GM18520 (cell line): ENCODE results near the gene C2orf92.
"Not testable (repeated sequence)": the region's sequence is repeated elsewhere in the genome, so short reads cannot be mapped to it uniquely, and the experiment has no call there.

Experiments used
- ATAC-seq: cut with Tn5 transposase; IDR thresholded peaks from one replicate; pipeline ENCODE4 v1.9.1; 2021; ENCODE audit not compliant: unreplicated experiment

The C2orf92 gene

DNA sequence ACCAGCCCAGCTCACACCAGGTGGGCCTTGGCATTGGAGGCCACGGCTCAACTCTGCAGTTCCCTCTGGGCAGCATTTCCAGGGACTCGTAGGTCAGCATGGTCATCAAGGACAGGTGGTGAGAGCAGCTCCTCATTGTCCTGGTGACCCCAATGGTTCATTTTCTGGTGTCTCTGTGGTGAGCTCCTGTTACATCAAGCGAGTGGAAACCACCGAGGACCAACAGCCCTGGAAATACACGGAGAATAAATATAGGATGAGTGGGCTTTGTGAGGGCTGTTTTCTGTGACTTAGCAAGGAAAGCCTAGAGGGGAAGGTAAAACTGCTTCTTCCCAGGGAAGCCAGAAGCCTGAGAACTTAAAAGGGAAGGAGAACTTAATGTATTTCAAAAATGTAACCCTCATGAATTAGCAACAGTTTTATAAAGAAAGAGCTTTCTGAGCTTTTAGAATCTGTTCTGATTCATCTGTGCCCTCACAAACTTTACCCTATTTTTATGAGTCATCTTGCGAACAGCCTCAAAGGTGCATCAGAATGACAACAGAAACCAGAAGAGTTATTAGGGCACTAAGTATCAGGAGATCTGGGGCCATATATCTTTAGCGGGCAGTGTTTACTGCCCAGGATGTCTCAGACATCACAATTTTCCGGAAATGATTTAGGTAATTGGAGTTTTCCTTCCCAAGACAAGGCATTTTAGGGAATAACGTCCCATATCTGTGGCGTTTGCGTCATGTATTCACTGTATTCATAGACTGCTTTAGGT lies 18.7 kb downstream of the C2orf92 start:
- ATAC-seq: peak; percentile 80

DNA sequence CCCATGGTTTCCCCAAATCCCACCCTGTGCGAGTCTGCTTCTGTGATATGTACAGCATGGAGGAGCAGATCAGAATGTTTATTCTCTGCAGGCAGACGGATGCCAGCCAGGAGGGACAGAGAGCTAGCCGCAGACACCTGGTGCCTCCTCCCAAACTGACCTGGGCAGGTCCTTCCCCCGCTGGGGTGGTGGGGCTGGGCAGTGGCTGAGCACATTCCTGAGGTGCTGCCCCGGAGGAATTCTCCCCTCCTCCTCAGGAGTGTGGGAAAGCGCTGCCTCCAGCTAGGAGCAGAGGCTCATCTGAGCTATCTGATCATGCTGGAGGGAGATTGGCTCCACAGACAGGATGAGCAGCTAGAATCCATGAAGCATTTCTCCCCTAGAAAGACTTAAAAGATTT lies 21.7 kb downstream of the C2orf92 start:
- ATAC-seq: no peak

DNA sequence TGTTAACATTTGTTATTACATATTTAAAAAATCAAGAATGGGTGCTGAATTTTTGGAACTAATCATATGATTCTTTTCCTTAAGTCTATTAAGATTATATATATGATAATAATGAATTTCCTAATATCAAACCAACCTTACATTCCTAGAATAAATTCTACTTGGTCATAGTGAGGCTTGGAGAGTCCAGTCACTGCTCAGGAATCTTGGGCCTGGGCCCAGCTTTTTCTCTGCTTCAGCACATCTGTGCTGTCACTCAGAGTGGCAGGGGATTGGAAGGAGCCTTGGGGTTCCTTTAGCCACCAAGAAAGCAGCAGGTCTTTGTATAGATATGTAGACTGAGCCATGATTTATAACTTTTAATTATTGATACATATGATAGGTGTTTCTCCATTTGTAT lies 24.0 kb downstream of the C2orf92 start:
- no peak for ATAC-seq

DNA sequence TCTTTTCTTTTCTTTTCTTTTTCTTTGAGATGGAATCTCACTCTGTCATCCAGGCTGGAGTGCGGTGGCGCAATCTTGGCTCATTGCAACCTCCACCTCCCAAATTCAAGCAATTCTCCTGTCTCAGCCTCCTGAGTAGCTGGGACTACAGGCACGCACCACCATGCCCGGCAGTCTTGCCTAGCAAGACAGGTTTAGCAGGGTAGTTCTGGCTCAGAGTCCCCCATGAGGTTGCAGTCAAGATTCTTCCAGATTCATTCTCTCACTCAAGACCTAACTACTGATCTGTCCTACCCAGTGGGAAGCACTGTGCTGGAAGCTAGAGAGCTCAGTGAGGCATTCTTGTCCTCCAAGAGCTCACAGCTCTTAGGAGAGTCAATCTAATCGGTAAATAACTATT lies 26.2 kb downstream of the C2orf92 start:
- ATAC-seq: no peak

DNA sequence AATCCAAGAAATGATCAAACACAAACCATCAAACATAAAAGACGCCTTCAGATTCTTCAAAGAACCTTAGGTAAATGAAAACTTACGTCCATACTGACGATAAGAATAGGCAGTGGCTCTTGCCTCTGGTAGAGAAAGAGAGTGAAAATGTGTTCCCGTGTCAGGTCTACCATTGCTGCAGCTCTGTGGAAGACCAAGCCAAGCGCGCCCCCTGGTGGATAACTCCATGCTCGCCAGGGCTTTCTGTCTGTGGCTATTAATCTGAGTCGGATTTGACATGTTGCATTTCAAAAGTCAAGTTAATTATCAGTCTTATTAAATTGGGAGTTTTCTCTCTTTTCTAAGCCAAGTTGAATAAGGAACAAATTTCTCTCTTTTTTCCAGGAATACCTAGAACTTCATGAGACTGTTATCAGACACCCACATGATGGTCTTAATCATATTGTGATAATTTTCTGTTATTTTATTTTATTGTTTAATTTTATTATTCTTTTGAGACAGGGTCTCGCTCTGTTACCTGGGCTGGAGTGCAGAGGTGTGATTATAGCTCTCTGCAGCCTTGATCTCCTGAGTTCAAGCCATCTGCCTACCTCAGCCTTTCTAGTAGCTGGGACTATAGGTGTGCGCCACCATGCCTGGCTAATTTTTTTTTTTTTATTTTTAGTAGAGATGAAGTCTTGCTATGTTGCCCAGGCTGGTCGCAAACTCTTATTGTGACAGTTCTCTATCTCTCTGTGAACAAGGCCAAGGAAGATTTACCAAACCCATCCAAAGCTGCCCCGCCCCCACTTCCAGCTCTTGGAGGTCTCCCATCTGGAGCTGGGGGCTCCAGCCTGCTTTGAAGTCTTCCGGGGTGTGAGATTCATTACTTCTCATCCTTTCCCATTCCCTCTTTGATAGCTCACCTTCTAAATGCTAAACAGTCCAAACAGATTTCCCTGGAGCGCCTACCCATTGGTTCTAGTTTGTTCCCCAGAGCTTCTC lies 28.0 kb downstream of the C2orf92 start:
- peak; percentile 60 for ATAC-seq

DNA sequence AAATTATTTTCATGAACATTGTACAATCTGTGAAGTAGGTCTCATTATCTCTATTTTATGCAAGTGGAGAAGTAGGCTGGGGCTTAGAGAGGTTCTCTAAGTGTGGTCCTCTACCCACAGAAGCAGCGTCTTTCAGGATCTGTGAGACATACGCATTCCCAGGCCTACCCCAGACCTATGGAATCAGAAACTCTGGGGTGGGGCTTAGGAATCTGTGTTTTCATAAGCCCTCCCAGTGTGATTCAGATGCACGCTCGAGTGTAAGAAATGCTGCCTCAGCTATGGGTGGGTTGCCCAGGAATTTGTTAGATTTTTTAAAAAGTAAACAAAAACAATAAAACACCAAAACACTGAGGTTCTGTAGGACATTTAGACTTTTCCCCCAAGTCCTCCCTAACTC lies 29.0 kb downstream of the C2orf92 start:
- no peak for ATAC-seq

DNA sequence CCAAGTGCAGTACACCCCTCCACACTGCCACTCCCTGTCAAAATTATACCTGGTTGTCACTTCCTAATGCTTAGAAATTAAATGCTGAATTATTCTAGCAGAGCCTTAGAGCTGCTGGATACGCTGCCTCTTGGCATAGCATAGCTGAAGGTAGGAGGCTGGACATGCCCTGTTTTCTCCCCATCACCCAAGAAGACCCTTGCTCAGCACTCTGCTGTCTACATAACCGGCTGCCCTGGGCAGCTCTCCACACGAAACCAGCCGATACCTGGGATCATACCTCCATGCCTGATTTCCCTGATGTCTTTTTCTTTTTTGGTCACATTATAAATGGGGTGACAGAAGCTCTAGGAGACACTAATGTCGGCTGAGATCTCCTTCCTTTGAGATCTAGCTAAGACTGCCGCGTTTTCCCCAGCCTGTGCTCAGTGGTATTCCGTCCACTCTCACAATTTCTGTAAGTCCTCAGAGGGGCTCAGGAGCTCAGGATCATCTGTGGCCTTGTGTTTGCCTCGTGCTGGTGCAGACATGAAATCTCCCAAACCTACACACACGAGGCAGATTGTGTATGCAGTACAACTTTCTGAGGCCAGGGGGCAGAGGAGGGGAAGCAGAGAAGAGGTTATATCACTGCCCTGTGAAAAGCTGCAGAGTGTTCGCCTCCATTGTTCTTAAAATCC lies 30.4 kb downstream of the C2orf92 start:
- no peak for ATAC-seq

DNA sequence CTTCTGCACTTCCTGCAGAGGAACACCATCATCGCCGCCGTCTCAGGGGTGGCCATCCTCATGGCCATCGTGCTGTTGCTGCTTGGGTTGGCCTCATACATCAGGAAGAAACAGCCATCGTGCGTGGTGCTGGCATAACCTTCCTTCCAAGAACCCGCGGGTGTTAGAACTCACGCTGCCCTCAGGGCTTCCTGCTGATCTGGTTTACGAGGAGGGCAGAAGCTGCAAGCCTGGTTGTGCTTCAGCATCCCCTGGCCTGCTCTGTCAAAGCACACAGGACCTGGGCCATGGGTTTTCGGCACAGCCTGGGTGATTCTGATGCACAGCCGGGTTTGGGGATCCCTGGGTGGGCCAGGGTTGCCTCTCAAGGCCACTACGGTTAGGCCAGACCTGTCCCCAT lies 31.7 kb downstream of the C2orf92 start:
- ATAC-seq: no peak

DNA sequence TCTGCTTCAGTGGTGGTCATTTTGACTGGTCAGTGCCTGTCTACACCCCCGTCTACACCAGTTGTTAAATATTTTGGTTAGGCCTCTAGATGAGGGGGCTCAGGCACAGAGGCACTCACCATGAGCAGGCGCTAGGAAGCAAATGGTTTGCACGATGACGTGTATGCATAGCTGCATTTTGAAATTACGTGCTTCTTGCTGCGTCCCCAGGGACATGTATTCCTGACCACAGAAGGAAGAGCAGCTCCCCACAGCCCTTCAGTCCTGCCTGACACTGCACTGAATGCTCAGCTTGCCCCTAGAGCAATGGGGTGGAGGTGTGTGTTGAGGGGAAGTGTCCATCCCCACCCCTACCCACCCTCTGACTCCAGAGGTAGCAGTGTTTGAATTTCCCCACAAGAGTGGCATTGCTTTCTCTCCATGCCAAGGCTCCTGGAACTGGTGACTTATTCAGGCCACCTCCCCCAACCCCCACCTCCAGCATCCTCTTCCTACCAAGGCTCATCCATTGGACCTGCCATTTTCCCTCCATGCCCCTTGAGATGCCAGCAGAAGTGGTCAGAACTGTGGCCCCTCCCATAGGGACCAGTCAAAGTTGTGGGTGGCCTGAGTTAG lies 32.4 kb downstream of the C2orf92 start:
- no peak for ATAC-seq

DNA sequence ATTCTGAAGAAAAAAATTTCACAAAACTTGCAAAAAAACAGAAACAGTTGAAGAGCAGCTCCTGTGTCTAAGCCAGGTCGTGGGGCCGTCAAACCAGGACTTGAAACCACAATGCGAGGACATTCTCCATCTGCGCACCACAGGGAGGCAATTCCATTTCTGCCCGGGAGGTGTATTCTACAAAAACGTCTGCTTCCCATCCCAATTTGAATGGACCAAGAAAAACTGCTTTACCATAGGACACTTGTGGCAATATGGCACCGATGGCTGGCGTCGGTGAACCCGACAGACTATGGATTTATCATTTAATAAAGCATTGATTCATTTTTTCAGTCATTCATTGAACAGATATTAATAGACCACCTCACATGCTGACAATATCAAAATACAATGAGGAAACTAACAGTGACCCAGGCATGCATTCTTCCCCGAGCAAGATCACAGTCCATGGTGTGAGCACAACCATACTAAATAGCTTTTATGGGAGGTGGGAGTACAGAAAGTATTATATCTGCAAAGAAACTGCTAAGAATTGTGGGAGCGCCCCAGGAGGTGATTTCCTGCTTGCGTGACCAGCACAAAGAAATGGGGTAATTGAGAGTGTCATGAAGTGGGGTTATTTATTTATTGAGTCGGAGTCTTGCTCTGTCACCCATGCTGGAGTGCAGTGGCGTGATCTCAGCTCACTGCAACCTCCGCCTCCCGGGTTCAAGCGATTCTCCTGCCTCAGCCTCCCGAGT lies 33.4 kb downstream of the C2orf92 start:
- ATAC-seq: no peak

DNA sequence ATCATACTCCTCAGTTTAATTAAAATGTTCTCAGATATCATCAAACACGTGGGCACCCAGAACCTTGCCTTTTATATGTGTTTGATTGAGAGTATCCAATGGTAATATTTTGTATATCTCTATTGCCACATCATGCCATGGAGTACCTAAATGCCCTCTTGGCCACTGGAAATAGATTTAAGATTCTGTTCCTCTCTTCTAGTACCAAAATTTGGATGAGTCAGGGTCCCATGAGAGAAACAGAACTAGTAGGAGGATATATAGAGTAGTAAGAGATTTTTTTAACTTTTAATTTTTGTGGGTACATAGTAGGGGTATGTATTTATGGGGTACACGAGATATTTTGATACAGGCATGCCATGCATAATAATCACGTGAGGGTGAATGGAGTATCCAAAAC lies 34.2 kb downstream of the C2orf92 start:
- ATAC-seq: no peak

DNA sequence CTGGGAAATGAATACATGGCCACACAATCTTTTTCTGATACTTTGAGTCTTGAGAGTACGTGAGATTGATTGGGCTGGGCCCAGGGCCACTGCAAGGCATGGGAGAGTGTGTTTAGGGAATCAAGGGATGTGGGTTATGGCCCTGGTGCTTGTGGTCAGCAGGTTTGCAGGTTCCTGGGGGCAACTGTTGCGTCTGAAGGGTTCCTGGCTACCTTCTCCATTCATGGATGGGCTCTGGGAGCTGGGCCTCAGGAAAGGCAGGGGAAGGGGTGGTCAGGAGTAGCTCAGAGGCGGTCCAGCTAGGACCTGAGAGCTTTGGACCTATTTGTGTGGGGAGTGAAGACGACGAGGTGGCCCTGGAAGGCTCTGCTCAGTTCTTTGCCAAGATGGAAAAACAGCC lies 35.5 kb downstream of the C2orf92 start:
- ATAC-seq: no peak

DNA sequence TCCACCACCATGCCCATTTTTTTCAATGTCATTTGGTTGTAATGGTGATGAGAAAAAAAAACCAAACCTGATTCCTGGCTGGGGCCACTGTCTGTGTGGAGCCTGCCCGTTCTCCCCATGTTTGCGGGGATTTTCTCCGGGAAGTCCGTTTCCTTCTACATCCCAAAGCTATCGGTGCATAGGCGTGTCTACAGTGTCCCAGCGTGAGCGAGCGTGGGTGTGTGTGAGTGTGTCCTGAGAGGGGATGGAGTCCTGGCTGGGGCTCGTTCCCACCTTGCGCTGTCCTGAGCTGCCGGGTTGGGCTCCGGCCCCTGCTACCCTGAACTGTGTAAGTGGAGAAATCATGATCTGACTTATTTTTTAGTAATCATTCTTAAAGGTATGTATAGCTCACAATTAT lies 36.6 kb downstream of the C2orf92 start:
- ATAC-seq: no peak

DNA sequence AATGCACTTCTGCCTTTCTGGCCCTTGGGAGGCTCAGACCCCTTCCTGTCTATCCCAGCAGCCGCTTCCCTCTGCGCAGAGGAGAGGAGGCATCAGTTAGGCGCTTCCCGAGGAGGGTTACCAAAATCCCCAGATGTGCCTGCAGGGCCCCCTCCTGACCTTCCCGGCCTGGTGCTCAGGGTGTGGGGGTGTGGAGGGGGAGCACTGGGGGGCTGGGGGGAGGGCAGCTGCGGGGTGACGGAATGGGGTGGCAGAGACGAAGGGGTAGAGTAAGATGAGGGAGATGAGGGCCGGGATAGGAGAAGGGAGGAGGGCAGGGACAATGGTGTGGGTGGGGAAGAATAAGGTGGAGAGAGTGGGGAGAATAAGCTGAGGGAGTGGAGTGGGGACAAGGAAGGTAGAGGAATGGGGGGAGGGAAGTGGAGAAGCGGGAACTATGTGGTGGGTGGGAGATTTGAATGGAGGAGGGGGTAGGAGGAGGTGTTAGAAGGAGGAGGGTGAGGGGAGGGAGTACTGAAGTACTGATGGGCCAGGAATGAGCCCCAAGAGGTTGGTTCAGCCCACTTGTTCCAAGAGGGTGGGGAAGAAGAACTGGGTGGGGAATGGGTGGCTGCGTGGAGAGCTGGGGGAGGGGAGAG lies 37.3 kb downstream of the C2orf92 start:
- no peak for ATAC-seq

DNA sequence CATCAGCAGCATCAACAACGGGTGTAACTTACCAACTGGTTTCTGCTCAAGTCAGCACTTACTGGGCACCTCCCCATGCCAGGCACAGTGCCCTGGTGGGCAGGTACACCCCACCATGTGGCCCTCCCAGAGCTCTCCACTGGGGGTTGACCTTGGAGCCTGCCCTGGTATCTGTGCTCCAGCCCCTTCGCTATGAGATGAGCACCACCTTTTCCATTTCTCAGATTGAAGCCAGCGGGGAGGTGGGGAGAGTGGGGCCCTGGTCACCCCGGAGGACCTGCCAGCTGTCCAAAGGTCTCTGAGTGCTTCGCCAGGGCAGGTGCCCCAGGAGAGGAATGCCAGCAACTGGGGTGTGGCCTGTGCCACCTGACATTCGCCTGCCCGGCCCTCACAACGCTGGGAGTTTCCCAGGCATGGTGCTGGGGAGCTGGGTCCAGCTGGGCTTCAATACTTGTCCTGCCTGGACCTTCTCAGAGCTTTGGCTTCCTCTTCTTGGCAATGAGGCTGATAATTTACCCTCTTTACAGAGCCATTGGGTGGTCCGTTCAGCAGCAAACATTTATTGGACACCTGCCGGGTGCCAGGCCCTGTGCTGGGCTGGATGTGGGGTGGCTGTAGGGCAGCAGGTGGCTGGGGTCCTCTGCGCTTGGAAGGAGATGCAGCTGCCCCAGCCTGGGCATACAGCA lies 38.0 kb downstream of the C2orf92 start:
- ATAC-seq: no peak

DNA sequence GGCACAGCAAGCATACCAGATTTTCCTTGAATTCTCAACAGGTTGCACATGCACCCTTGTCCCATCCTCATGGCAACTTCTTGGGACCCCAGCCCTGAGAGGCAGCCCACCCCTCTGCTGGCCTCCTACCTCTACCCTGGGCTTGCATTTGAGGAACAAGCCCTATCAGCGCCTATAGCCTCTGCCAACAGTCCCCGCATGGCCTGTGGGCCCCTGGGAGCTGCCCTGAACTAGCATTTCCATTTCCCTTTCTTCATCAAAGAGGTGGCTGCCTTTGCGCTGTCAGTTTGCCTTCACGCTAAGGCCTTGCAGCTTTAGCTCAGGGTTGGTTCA lies 38.5 kb downstream of the C2orf92 start:
- ATAC-seq: no peak

DNA sequence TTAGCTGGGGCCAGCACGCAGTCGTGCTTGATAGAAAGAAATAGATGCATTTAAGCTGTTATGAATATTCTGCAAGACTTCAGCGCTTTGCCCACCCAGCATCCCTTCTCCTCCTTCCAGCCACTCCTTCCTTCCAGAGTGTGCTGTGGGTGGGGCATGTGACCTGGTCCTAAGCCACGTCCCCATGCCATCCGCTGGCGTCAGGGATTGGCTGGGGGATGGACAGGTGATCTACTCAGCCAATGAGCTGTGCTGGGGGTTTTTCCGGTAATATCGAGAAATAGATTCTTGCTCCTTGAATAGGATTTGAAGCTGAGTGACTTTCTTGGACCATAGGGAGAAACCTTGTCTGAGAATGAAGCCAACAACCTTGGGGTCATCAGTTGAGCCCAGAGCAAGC lies 39.1 kb downstream of the C2orf92 start:
- ATAC-seq: no peak

DNA sequence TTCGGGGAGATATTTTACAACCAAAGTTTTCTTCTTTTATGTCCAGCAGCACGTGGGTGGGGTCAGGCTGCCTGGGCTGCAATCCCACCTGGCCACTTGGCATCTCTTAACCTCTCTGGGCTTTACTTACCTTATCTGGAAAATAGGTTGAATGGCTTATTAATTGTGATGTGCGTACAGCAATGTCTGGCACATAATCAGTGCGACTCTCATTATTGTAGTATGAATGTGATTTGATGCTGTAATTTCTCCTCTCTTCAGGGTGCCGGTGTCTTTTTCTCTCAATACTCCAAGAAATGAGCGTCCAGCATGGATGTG lies 41.8 kb downstream of the C2orf92 start:
- no peak for ATAC-seq

DNA sequence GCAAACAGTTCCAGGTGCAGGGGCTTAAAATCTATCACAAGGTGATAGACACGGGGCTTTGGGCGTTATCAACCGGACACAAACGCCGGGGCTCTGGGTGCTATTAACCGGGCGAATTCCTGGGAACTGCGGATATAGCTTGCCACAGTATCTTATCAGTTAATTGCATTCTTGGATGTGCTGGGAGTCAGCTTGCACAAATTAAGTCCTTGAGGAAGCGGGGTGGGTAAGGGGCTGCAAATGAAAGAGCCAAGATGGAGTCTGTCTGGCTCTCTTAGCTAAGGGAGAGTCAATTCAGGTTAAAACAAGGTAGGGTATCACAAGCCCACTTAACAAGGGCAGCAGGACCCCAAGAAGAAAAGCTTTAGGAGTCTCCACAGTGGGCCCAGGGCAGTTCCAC lies 42.7 kb downstream of the C2orf92 start:
- not testable (repeated sequence) for ATAC-seq
